HS-5 (cell line): ENCODE data around the gene GBP1.

Source experiments
- DNase-seq: peaks from one replicate; pipeline ENCODE4 v3.0.0-alpha.2; 2012; ENCODE audit warnings: low read depth

Gene GBP1

DNA sequence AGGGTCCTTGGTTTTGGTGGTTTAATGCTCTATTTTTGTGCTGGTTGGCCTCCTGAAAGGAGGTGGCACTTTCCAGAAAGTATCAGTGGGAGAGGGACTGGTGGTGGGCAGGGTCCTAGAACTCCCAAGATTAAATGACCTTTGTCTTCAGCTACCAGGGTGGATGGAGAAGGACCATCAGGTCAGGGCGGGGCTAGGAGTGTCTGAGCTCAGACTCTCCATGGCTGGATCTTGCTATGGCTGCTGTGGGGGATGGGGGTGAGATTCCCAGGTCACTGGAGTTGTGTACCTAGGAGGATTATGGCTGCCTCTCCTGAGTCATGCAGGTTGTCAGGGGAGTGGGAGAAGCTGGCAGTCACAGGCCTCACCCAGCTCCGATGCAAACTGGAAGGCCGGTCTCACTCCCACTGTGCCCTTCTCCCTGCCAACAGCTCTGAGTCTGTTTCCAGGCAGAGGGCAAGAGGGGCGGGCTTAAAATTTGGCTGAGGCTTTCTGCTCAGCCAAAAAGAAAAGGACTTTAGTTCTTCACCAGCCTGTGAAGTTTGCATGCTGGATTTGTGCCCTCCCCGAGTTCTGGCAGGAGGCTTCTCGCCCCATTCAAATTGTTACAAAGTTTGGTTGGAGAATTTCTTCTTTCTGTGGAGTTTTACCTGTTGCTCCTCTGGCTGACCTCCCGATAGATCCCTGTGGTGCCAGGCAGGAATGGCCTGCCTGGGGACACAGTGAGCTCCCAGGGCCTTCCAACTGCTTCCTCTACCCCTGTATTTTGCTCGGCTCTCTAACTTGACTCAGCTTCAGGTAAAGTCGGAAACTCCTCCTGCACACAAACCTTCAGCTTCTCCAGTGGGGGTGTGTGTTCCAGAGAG, 59.5 kb downstream of the GBP1 start:
- DNase-seq = no peak
